ENCODE measurements around the gene GULP1.

GULP1 gene

DNA sequence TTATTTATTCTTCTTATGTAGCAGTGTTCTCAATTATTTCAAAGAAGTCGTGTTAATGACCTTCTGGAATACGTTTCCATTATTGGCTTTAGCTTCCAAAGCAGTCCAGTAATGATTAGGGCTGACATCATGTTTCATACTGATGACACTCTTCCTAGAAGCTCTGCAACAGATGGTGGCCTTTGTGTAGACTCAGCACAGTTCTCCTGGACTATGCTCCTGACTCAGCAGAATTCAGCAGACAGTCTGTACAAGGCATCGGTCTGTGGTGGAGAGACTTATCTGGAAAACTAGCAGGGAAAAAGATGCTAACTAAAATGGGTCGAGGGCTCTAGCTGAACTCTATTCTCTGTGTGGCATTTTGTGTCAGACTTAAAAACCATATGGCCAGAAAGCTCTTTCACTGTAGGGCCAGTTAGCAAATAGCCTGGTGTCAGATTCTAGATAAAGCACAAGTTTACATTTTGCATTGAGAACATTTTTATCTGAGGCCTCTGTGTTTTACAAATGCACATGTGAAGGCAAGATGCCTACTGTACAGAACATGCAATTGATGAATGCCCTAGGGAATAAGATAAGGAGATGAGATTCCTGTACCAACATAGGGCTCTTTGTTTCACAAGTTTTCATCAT lies 35.1 kb downstream of the GULP1 start:
- DNase-seq: no peak

DNA sequence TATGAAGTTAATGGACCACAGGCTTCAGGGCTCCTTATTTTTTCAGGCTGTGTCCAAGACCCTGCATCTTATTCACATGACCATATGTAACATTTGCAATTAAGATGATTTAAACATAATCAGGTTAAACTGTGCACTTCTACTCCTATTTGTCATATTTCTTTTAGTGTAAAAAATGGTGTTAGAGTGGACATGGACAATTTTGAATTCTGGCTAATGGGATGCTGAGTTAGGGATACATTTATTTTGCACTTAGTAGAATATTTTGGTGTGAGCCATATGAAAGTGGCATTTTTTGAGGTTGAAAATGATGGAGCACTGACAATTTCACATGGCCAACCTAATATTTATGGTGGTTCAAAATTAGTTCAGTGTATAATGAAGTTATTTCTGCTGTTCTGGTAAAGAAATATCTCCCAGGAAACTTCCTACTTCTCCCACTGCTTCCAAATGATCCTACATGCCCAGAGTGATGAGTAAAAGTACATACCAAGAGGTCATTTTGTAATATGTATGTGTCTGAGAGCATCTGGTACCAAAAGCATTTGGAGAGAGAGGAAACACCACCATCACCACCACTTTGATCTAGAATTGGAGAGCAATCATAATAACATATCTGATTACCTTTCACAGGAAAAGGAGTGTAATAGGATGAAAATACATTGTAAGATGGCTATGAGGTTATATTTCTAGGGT lies 36.0 kb downstream of the GULP1 start:
- no peak for DNase-seq

DNA sequence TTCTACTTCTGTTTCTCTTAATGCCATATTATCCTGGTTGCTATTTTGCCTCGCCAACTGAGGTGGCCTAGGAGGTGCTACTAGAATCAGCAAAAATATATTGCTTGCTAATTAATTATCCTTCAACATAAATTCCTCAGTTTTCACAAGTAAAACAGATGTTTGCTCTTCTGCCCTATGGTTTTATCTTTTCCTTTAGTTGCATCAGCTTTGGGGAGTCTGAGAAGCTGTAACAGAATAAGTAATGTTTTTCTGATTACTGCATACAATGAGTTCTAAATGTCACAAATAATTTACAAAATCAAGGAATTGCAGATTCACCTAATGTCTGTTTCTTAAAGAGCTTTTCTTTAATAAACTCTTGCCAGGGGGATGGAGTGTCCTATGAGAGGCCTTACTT lies 36.7 kb downstream of the GULP1 start:
- no peak for DNase-seq

DNA sequence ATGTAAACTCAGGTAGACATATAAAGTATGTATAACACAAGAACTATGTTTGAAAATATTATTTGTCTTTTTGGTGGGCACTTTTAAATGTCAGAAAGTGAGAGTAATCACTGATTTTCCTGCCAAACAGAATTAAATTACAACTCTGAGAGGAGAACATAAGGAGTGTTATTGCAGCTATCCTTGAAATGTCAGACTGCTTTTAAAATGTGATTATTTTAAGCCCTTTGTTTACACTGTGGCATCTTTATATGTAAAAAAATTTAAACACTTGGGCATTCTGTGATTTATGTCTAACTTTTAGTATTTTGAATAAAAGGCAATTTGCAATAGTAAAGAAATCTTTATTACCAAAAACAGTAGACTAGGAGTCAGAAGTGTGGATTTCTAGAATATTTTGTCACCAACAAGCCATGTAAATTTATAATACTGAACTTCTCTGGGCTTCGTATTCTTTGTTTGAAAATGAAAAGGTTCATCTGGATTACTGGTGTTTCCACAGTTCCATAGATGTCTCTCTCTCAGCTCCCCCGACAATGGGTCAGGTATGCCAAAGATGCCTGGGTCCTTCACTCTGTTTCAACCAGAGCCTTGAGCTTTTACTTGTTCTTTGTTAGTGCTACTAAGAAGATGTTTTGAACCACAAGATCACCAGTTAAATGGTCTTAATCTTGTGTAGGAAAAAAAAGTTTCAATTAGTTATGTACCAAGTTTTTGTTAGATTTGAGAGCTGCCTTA lies 38.8 kb downstream of the GULP1 start:
- no peak for DNase-seq

DNA sequence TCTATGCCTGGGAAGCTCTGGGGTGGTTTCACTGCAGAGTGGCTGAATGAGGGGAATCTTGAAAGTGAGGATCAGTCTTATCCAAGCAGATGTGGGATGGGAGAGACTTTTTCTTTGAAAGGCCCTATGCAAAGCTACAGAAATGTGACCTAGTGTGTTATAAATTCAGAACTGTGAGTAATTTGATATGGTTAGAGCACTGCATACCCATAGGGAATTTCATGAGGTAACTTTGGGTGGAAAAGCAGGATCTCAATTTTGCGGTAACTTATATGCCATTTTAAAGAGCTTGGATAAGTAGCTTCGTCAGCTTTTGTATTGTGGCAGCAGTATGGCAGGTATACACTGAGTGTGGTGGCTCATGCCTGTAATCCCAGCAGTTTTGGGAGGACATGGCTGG lies 40.9 kb downstream of the GULP1 start:
- no peak for DNase-seq

DNA sequence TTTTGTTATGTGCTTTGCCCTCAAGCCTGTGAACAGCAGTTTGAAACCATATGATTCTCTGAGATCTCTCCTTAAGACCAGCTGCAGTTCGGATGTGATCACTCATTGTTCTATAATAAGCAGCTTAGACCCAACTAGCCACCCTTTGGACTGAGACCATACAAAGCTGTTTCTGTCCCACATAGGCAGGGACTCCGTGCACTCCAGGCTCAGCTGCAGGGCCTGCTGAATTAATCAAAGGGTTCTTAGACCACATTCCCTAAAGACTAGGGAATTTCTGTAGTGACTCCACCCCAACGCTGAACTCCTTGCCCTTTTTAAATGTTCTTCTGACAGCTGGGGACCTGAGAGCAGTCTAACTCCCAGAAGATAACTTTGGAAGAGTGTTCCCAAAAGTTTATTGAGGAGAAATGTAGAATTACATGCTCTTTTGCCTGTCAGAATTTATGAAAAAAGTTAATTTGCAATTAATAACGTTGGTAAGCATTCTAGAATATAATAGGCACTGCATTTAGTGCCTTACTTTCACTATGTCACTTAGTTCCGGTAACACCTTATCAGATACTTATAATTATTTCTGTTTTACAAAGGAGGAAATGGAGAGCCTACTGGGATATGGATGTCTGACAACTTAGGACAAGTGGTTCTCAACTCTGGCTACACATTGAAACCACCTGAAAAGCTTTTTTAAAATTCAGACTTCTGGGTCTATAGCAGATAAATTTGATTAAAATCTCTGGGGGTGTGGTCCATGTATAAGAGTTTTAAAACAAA lies 42.3 kb downstream of the GULP1 start:
- DNase-seq: no peak

DNA sequence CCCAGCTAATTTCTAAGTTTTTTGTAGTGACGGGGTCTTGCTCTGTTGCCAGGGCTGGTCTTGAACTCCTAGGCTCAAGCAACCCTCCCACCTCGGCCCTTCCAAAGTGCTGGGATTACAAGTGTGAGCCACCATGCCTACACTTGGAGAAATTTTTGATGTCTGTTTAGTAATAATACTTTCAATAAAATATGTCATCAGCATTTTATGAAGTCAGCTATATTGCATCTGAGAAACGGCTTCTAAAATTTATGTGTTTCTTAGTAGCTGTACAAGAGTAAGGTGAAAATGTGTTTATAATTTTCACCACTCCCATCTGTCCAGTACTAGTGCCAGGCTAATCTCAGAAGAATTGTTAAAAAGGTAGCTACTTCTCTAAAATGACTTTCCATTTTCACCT lies 46.8 kb downstream of the GULP1 start:
- no peak for DNase-seq

DNA sequence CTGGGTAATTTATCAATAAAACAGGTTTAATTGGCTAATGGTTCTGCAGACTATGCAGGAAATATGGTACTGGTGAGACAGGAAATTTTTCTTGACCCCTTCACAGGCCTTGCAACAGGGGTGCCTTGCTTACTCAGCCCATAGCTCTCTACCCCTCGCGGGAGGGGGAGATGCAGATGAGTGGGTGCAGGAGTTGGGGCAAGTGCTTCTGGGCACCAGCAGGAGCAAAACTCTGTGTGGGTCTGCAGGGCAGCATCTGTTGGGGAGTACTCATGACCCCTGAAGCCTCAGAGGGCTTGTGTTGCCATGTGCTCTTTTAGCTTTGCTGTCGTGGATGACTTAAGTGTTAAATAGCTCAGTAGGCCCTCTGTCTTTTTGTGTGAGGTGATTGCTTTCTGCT lies 48.6 kb downstream of the GULP1 start:
- DNase-seq: no peak

DNA sequence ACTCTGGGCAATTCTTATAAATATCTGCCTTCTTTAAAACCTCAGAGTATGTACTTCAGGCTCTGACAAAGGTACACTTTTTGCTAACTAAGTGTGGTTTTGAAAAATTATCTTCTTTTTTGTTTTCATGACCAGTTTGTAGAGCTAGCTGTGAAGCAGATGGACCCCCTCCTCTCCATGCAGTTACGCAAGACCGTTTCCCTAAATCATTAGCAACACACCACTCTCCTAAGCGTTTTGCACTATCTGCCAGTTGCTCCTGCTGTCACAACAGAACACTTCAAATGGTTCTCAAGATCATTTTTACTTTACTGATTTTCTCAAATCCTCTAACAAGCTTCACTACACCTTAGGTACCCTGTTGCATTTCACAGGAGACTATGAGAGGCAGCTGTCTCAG lies 53.3 kb downstream of the GULP1 start:
- DNase-seq: no peak

DNA sequence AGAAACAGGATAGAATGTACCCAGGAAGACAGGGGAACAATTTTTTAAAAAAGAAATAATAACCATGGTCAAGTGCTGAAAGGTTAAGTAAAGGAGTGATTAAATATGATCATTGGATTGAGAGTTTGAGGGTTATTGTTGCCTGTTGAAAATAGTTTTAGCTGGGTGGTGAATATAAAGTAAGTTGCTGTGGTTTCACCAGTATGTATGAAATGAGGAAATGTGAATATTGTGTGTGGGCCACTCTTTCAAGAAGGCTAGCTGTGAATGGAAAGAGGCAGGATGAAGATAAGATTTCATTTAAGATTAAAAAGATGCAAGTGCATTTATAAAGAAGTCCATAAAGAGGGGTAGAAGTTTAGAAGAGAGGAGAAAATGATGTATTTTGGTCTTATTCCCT lies 53.8 kb downstream of the GULP1 start:
- DNase-seq: no peak

DNA sequence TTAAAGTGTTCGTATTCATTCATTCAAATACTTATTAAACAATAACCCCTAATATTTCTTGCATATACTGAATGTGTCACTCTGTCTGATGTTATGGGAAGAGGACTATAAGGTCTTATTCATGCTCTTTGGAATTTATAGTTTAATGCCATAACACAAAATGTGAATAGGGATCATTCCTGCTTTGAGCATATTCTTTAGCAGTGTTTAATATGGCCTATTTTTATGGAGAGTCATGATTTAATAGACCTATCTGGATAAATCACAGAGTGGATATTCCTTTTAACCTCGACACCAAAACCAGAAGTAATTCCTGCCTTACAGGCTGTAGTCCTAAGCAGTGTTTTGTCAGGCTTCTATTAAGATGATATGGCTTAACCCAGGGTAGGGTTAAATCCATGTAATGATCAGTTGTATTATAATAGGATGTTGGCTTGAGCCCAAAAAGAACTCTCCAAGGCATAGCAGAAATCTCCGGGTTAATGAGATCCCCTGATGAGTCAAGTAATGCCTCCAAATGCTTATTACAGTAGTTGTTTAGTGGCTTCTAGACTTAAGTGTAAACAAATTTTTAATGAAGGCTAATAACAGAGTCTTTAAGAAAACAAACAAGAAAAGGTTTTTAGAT lies 54.3 kb downstream of the GULP1 start:
- no peak for DNase-seq

DNA sequence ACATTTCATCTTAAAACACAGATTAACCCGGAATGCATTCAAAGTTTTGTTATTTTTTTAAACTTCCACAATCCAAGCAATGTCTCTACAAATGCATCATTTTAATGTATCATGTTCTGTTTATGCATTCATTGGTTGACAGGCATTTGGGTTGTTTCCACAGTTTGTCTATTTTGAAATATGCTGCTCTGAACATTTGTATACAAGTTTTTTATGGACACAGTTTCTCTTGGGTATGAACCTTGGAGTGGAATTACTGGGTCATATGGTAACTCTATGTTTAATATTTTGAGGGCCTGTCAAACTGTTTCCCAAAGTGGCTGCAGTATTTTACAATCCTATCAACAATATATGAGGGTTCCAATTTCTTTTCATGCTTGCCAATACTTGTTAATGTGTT lies 57.3 kb downstream of the GULP1 start:
- no peak for DNase-seq

DNA sequence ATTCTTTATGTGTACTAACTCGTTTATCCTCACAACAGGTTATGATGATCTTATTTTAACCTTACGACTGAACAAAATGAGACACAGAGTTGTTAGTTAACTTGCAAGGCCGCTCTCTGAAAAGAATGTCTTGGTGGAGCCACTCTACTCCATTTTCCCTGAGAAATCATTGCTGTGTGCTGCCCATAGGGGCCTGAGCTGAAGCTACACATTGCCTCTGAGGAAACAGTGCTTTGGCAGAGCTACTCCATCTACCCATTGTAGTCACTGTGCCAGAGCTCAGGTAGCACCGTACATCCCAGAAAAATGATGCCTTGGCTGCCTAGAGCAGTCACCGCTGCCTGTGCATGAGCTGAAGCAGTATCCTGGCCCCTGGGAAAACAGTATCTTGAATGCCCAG lies 61.6 kb downstream of the GULP1 start:
- no peak for DNase-seq

DNA sequence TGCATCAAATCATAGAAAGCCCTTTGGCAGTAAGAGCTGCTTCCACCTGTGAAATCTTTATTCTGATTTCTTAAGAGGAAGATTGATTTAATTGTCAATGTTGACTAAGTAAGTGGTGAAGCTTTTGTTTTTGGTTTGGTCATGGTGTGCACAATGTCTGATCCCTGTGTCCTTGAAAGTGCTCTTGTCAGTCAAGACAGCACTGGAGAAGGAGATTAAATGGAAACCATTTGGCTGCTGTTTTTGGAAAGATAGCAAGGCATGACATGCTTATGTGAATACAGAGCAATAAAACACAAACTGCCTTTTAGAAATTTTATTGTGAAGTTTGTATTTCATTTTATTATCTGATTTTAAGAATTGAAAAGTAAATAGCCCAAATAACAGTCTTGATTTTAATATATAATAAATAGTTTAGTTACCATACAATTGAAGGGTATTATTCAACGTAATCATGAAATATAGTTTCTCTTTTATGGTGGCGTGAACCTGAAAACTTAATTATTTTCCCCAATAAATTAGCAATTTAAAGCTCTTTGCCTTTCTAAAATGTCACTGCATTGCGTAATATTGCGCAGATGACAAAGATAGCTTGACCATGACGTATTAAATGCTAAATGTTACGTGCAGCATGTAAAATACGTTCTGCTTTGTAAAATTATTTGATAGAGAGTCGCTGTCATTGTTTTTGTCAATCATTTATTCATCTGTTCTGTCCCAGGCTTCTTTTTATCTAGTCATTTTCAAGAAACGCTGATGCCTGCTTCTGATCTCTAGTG lies 69.0 kb downstream of the GULP1 start:
- DNase-seq: no peak

DNA sequence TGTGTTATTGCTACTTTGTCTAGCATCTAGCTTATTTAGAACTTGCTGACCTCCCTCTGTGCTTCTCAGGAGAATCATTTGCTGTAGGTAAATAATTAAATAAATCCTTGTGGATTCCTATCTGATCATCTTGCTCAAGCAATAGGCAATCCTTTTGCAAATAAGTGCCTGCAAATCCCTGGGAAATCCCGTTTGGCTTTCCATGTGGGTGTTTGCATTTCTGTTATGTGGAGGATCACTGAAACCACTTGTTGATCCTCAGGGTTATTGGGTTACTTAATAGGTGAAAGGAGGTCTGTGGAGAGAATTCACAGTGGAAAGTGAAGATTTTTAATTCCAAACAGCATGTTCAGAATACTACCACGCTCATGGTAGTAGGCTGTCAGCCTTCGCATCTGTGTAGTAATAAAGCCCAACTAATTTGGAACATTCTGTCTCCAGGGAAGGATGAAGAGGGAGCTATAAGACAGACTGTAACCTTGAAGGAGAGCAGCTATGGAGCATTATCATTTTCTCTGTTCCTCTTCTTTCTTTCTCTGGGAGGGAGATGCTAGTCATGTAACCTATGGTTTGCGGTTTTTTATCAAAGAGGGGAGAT lies 72.5 kb downstream of the GULP1 start:
- no peak for DNase-seq

DNA sequence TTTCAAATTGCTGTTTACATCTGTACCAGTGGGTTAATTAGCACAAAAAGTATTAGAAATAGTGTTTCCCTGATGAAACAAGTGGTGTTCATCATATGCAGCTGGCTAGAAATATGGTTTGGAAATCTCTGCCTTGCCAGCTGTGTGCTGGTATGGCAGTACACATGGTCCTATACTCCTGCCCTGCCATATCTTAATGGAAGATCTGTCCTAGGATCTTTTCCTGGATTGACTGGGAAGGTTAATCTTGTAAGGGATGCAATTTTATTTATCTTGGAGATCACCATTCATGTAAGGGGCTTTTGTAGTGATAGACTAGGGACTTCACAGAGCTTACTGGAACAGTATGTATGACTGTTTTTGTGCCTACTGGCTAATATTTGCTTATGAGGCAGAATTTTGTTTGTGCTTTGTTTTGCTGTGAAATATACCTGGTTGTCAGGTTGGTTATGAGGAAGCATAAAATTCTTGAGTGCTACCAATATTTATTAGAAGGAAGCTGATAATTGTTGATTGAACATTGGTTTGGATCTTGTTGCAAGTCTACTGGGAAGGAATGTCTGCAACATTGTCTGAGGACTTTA lies 73.5 kb downstream of the GULP1 start:
- no peak for DNase-seq

DNA sequence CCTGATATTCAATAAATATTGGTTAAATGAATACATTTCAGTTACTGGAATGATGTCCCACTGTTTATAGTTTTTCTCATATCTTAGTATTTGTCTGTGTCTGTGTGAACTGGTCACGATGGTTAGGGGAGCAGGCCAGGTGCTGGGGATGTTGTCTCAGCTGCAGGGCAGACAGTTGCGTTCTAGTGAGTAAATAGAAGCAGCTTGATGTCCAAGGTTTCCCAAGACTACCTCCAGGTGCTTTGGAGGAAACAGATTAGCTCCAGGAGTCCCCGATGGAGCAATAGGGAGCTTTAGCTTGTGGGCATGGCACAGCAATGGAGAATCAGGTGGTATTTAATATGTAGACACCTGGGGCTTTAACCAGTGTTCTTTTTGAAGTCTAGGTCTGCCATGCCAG lies 75.5 kb downstream of the GULP1 start:
- DNase-seq: no peak

DNA sequence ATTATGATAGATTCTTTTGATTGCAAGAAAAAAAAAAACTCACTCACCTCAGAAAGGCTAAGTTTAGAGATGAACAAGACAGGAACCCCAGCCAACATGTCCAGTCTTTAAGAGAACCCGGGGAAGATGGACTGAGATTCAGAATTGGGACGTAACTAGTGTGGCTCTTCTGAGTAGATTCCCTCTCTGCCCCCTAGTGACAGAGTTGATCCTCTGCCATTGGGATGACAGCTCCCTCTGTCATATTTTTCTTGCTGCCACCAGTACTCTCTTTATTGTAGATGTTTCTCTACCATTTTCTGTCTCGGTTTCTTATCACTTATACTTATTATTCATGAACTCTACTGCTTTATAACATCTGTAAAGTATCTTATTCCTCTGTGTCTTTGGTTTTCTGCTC lies 77.7 kb downstream of the GULP1 start:
- DNase-seq: no peak

DNA sequence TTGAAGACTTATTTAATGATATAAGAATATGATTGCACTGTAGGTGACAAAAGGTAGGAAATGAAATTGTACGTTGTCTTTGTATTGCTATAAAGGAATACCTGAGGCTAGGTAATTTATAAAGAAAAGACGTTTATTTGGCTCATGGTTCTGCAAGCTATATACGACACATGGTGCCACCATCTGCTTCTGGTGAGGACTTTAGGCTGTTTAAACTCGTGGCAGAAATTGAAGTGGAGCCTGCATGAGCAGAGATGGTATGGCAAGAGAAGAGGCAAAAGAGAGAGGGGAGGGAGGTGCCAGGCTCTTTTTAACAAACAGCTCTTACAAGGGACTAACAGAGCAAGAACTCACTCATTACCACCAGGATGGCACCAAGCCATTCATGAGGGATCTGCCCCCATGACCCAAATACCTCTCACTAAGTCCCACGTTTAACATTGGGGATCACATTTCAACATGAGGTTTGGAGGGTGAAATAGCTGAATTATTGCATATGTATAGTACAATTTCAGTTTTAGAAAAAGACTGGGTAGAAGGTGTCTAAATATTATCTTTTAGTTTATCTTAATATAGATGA lies 86.8 kb downstream of the GULP1 start:
- no peak for DNase-seq

DNA sequence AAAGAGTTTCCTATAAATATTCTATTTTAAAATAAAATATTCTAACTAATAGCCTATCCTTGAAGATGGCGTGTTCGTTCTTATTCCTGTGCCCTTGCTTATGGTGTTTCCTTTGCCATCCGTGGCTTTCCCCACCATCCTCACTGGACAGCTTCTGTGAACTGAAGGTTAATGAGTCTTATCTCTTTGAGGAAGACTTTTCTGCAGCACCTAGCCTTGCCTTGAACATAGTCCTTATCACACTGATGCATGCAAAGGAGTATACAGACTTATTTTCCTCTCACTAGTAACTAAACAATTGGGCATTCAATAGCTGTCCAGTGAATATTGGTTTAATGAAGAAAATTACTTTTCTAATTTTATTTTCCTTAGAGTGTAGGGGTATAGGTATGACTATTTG lies 88.1 kb downstream of the GULP1 start:
- DNase-seq: no peak

DNA sequence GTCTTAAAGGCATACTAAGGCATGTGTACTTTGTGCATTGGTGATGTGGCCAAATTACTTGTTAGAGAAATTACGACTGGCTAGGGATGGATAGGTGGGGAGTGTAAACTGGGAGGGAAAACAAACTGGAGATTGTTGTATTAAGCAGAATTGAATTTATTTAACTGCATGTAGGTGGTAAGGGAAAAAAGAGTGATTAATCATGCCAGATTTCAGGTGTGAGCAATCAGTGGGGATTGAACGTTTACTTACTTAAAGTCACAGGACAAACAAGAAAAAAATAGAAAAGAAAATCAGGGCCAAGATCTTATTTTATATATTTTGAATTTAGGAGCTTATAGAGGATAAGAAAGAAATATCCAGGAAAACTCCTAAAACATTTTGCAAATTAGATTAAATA lies 88.6 kb downstream of the GULP1 start:
- no peak for DNase-seq
